Daoy (cell line): Measurements from ENCODE around the gene SDR39U1. TPM values are rescaled to one million over a fixed set of nuclear protein-coding genes. Genes with fewer than 3 reads are reported as not detected.

Experiments
- DNase-seq: peaks from one replicate; pipeline ENCODE4 v3.0.0-alpha.2; 2015; ENCODE audit warnings: low read depth
- total RNA-seq: library from RNA; depleted of rRNA; stranded (reverse); fragments of >200 nt; shearing (Covaris generic); gene quantifications from 2 replicates; pipeline ENCODE4 v1.2.3, GENCODE V29; 2014; rRNA removed

SDR39U1 gene
- total RNA-seq, 1 experiment from 2014 or later = 9.3 TPM

DNA sequence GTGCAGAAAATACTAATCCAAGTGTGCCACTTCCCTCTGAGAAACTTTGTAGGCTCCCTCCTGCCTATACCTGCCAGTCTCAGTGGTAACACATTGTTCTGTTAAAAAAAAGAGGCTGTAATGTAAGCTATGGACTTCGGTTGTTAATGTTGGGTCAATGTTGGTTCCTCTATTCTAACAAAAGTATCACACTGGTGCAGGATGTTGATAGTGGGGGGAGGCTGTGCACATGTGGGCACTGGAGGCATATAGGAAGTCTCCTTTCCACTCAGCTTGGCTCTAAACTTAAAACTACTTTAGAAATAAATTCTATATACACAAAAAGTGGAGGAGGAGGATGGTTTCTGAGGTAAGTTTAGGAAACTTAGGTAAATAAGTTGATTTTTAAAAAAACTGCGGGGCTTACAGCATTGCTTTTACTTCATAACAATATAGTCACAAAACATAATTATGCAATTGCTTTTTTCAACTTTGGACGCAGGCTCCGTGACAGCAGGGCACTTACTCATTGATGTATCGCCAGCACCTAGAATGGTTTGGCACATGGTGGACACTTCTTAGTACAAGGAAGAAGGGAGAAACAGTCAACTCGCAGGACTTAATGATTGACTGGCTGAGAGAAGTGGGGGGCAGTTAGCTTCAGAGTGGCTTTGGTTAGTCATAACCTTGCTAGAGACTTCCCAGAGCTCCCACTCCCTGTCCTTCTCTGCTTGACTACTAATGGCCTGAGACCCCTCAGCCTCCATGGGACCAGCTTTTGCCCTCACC lies 51.7 kb downstream of the SDR39U1 start:
- no peak for DNase-seq

Other genes starting within 250 kb of the SDR39U1 start
- 91.9 and 98.7 TPM in 2 replicates for gene TM9SF1, start 247.3 kb downstream of the SDR39U1 start, total RNA-seq
- gene TSSK4, start 237.1 kb downstream of the SDR39U1 start, total RNA-seq = not detected in 2 replicates
- gene CHMP4A, start 229.3 kb downstream of the SDR39U1 start, total RNA-seq = 60.1 and 89.8 TPM in 2 replicates
- 12.7 and 18.9 TPM in 2 replicates for gene MDP1, start 226.7 kb downstream of the SDR39U1 start, total RNA-seq
- gene NEDD8, start 210.4 kb downstream of the SDR39U1 start, total RNA-seq = 308 and 348 TPM in 2 replicates
- gene GMPR2, start 209.8 kb downstream of the SDR39U1 start, total RNA-seq = 83.3 and 112 TPM in 2 replicates
- 34.6 and 48.3 TPM in 2 replicates for gene TINF2, start 200.2 kb downstream of the SDR39U1 start, total RNA-seq
- 0.69 and 2.6 TPM in 2 replicates for gene TGM1, start 179.6 kb downstream of the SDR39U1 start, total RNA-seq
- 21.5 and 22.1 TPM in 2 replicates for gene RABGGTA, start 171.2 kb downstream of the SDR39U1 start, total RNA-seq
- 1.7 and 4.9 TPM in 2 replicates for gene DHRS1, start 143.0 kb downstream of the SDR39U1 start, total RNA-seq
- gene NOP9, start 142.9 kb downstream of the SDR39U1 start, total RNA-seq = 15.8 and 17.1 TPM in 2 replicates
- 0.06 TPM in 1 of 2 replicates, not detected in the other for gene CIDEB, start 134.8 kb downstream of the SDR39U1 start, total RNA-seq
- 6.9 and 16.7 TPM in 2 replicates for gene LTB4R2, start 132.6 kb downstream of the SDR39U1 start, total RNA-seq
- gene LTB4R, start 131.3 kb downstream of the SDR39U1 start, total RNA-seq = 2.5 and 6.3 TPM in 2 replicates
- 0.17 TPM in 1 of 2 replicates, not detected in the other for gene ADCY4, start 107.7 kb downstream of the SDR39U1 start, total RNA-seq
- not detected in 2 replicates for gene RIPK3, start 102.8 kb downstream of the SDR39U1 start, total RNA-seq
- gene NFATC4, start 74.6 kb downstream of the SDR39U1 start, total RNA-seq = 14.5 and 28.8 TPM in 2 replicates
- 0.33 and 0.57 TPM in 2 replicates for gene NYNRIN, start 43.8 kb downstream of the SDR39U1 start, total RNA-seq
- not detected in 2 replicates for gene CBLN3, start 13.1 kb downstream of the SDR39U1 start, total RNA-seq
- gene KHNYN, start 12.8 kb downstream of the SDR39U1 start, total RNA-seq = 22.4 and 29.4 TPM in 2 replicates
- not detected in 2 replicates for gene CMA1, start 65.5 kb upstream of the SDR39U1 start, total RNA-seq
- not detected in 2 replicates for gene CTSG, start 133.5 kb upstream of the SDR39U1 start, total RNA-seq
- not detected in 2 replicates for gene GZMH, start 166.9 kb upstream of the SDR39U1 start, total RNA-seq
- not detected in 2 replicates for gene GZMB, start 191.4 kb upstream of the SDR39U1 start, total RNA-seq